HL-60 (cell line): ENCODE data around the gene GRIK2.

Source experiments
- GABPA ChIP-seq: IDR thresholded peaks from 2 replicates; pipeline ENCODE4 v1.6.1; 2012; ENCODE audit warnings: low read depth
- POLR2AphosphoS5 ChIP-seq: IDR thresholded peaks from 2 replicates; pipeline ENCODE4 v1.6.1; 2012; ENCODE audit warnings: low read depth
- REST ChIP-seq: IDR thresholded peaks from 2 replicates; pipeline ENCODE4 v1.6.1; 2012; ENCODE audit warnings: low read depth; ENCODE audit not compliant: insufficient replicate concordance
- TF ChIP-seq, protein P1 (sequence below): IDR thresholded peaks from one replicate; pipeline ENCODE4 v1.5.1; 2011; ENCODE audit warnings: low read length, control low read depth, inconsistent platforms; ENCODE audit not compliant: insufficient read depth

GRCh38 chr6:101980924-101981323 is 587.4 kb downstream of the GRIK2 start:
- TF ChIP-seq, protein P1, sequence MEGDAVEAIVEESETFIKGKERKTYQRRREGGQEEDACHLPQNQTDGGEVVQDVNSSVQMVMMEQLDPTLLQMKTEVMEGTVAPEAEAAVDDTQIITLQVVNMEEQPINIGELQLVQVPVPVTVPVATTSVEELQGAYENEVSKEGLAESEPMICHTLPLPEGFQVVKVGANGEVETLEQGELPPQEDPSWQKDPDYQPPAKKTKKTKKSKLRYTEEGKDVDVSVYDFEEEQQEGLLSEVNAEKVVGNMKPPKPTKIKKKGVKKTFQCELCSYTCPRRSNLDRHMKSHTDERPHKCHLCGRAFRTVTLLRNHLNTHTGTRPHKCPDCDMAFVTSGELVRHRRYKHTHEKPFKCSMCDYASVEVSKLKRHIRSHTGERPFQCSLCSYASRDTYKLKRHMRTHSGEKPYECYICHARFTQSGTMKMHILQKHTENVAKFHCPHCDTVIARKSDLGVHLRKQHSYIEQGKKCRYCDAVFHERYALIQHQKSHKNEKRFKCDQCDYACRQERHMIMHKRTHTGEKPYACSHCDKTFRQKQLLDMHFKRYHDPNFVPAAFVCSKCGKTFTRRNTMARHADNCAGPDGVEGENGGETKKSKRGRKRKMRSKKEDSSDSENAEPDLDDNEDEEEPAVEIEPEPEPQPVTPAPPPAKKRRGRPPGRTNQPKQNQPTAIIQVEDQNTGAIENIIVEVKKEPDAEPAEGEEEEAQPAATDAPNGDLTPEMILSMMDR, result no peak
- TF ChIP-seq POLR2AphosphoS5 (no peak), REST (no peak), GABPA (no peak)
